Neural progenitor cell (in vitro differentiated cells): ENCODE results near the gene PITPNB. TPM values are rescaled to one million over a fixed set of nuclear protein-coding genes. Genes with fewer than 3 reads are reported as not detected.

Source experiments
- DNase-seq: peaks from one replicate; pipeline ENCODE4 v3.0.0-alpha.2; 2016; ENCODE audit warnings: low spot score
- H2AFZ ChIP-seq: fragments of 200-600 bp; sonication (generic); replicated peaks from 2 replicates; pipeline ENCODE4 v1.6.1; 2016; ENCODE audit warnings: antibody characterized with exemption
- H3F3A ChIP-seq: fragments of 200-600 bp; sonication (generic); 2 replicates; pipeline ENCODE4 v1.6.1; 2016; ENCODE audit warnings: antibody characterized with exemption, low read depth
- H3K27ac ChIP-seq: fragments of 200-600 bp; sonication (generic); 2 replicates; pipeline ENCODE4 v1.5.1; 2016; ENCODE audit warnings: mild to moderate bottlenecking
- H3K27me3 ChIP-seq: fragments of 200-600 bp; sonication (generic); 2 replicates; pipeline ENCODE4 v1.6.1; 2016; ENCODE audit warnings: mild to moderate bottlenecking, moderate library complexity
- H3K36me3 ChIP-seq: fragments of 200-600 bp; sonication (generic); 2 replicates; pipeline ENCODE4 v1.5.1; 2016
- H3K4me1 ChIP-seq: fragments of 200-600 bp; sonication (generic); 2 replicates; pipeline ENCODE4 v1.6.1; 2016; ENCODE audit warnings: mixed run types
- H3K4me2 ChIP-seq: fragments of 200-600 bp; sonication (generic); 2 replicates; pipeline ENCODE4 v1.6.1; 2016
- H3K4me3 ChIP-seq: fragments of 200-600 bp; sonication (generic); 2 replicates; pipeline ENCODE4 v1.5.1; 2016
- H3K79me2 ChIP-seq: fragments of 200-600 bp; sonication (generic); 2 replicates; pipeline ENCODE4 v1.6.1; 2016; ENCODE audit warnings: low read depth
- H3K9ac ChIP-seq: fragments of 200-600 bp; sonication (generic); 2 replicates; pipeline ENCODE4 v1.6.1; 2016
- H3K9me3 ChIP-seq: fragments of 200-600 bp; sonication (generic); 2 replicates; pipeline ENCODE4 v1.5.1; 2016; ENCODE audit warnings: low read depth
- H4K20me1 ChIP-seq: fragments of 200-600 bp; sonication (generic); 2 replicates; pipeline ENCODE4 v1.6.1; 2016; ENCODE audit warnings: low read depth
- H3K27ac Mint-ChIP-seq: 3 replicates; pipeline ENCODE4 v1.8.0; 2021; ENCODE audit warnings: mixed read lengths
- H3K27me3 Mint-ChIP-seq: 2 replicates; pipeline ENCODE4 v1.8.0; 2022; ENCODE audit warnings: low read depth, mild to moderate bottlenecking, inconsistent platforms, moderate library complexity, mixed read lengths; ENCODE audit not compliant: insufficient read depth
- H3K36me3 Mint-ChIP-seq: 3 replicates; pipeline ENCODE4 v1.8.0; 2021; ENCODE audit warnings: mixed read lengths
- H3K4me1 Mint-ChIP-seq: 3 replicates; pipeline ENCODE4 v1.8.0; 2021; ENCODE audit warnings: mixed read lengths
- H3K4me3 Mint-ChIP-seq: 3 replicates; pipeline ENCODE4 v1.8.0; 2021; ENCODE audit warnings: mild to moderate bottlenecking, moderate library complexity, mixed read lengths
- H3K9me3 Mint-ChIP-seq: 3 replicates; pipeline ENCODE4 v1.8.0; 2020; ENCODE audit warnings: mixed read lengths
- CTCF ChIP-seq: fragments of 200-600 bp; sonication (generic); IDR thresholded peaks from 2 replicates; pipeline ENCODE4 v1.5.1; 2017; ENCODE audit warnings: antibody characterized with exemption, mild to moderate bottlenecking
- EZH2 ChIP-seq: fragments of 200-600 bp; sonication (generic); IDR thresholded peaks from 2 replicates; pipeline ENCODE4 v1.6.1; 2017; ENCODE audit warnings: antibody characterized with exemption, mild to moderate bottlenecking, moderate library complexity
- EZH2phosphoT487 ChIP-seq: fragments of 200-600 bp; sonication (generic); IDR thresholded peaks from 2 replicates; pipeline ENCODE4 v1.6.1; 2017; ENCODE audit warnings: antibody characterized with exemption
- total RNA-seq: library from RNA; depleted of rRNA; stranded (reverse); fragments of >200 nt; gene quantifications from 2 replicates; pipeline ENCODE4 v1.2.3, GENCODE V29; 2015; ENCODE audit warnings: low replicate concordance

The PITPNB gene
- total RNA-seq, 1 donor from 2014 or later = 32.5 TPM

GRCh38 chr22:27833803-27834202, 85.3 kb downstream of the PITPNB start:
- Mint-ChIP-seq H3K4me3 (no peak overlapping the region), H3K27me3 (peaks cover 11% of the 10 kb centered on the region), H3K4me1 (peaks cover 35% of the 10 kb centered on the region), H3K27ac (no peak overlapping the region), H3K36me3 (peaks cover 3% of the 10 kb centered on the region), H3K9me3 (peaks cover 8% of the 10 kb centered on the region)
- H3K27ac ChIP-seq = no peak overlapping the region
- no peak overlapping the region for H3K4me2 ChIP-seq
- H2AFZ ChIP-seq = no peak overlapping the region
- no peaks in the 10 kb centered on the region for H4K20me1 ChIP-seq
- H3F3A ChIP-seq = no peaks in the 10 kb centered on the region
- no peaks in the 10 kb centered on the region for H3K36me3 ChIP-seq
- H3K79me2 ChIP-seq = no peaks in the 10 kb centered on the region
- H3K9me3 ChIP-seq = no peaks in the 10 kb centered on the region
- peaks cover 3% of the 10 kb centered on the region for H3K4me1 ChIP-seq
- H3K4me3 ChIP-seq = no peak overlapping the region
- no peak overlapping the region for H3K9ac ChIP-seq
- no peak for DNase-seq
- TF ChIP-seq CTCF = no peak
- TF ChIP-seq EZH2 = no peak
- TF ChIP-seq EZH2phosphoT487 = no peak
- no peaks in the 10 kb centered on the region for H3K27me3 ChIP-seq

- Histone ChIP-seq H3K4me1 (peaks cover 3% of the 10 kb centered on the region), H3K4me3 (no peak overlapping the region), H3F3A (no peaks in the 10 kb centered on the region), H3K79me2 (no peaks in the 10 kb centered on the region), H2AFZ (no peak overlapping the region), H3K36me3 (no peaks in the 10 kb centered on the region), H3K9me3 (no peaks in the 10 kb centered on the region), H3K27ac (no peak overlapping the region), H3K9ac (no peak overlapping the region), H3K4me2 (no peak overlapping the region), H4K20me1 (no peaks in the 10 kb centered on the region), H3K27me3 (no peaks in the 10 kb centered on the region)
- DNase-seq = no peak
- Mint-ChIP-seq H3K36me3 (peaks cover 3% of the 10 kb centered on the region), H3K27me3 (peaks cover 11% of the 10 kb centered on the region), H3K4me3 (no peak overlapping the region), H3K27ac (no peak overlapping the region), H3K9me3 (peaks cover 2% of the 10 kb centered on the region), H3K4me1 (peaks cover 35% of the 10 kb centered on the region)
- TF ChIP-seq EZH2phosphoT487 (no peak), EZH2 (no peak), CTCF (no peak)
These were observed 86.5 kb downstream of the PITPNB start for GRCh38 chr22:27832606-27833005.

- Histone ChIP-seq H3K9me3 (no peaks in the 10 kb centered on the region), H3K9ac (no peak overlapping the region), H3K4me3 (no peak overlapping the region), H3K27me3 (no peaks in the 10 kb centered on the region), H3K4me1 (no peaks in the 10 kb centered on the region), H3F3A (no peaks in the 10 kb centered on the region), H4K20me1 (no peaks in the 10 kb centered on the region), H3K36me3 (no peaks in the 10 kb centered on the region), H3K27ac (no peak overlapping the region), H2AFZ (no peak overlapping the region), H3K4me2 (no peak overlapping the region), H3K79me2 (no peaks in the 10 kb centered on the region)
- H3K27me3 Mint-ChIP-seq = peaks cover 7% of the 10 kb centered on the region
- peak overlapping the region; percentile 87 for H3K27ac Mint-ChIP-seq
- H3K4me1 Mint-ChIP-seq = peaks cover 24% of the 10 kb centered on the region
- H3K36me3 Mint-ChIP-seq = no peaks in the 10 kb centered on the region
- H3K4me3 Mint-ChIP-seq = no peak overlapping the region
- no peaks in the 10 kb centered on the region for H3K9me3 Mint-ChIP-seq
- no peak for DNase-seq
- TF ChIP-seq EZH2 (no peak), EZH2phosphoT487 (no peak), CTCF (no peak)
These were observed 89.4 kb downstream of the PITPNB start for GRCh38 chr22:27829620-27830019.
